HG03354 (cell line): Measurements from ENCODE around the gene MAPK7.

ENCODE experiments used
- ATAC-seq: cut with Tn5 transposase; IDR thresholded peaks from one replicate; pipeline ENCODE4 v1.9.1; 2021; ENCODE audit warnings: mild to moderate bottlenecking; ENCODE audit not compliant: unreplicated experiment, poor library complexity, severe bottlenecking

MAPK7 gene

GRCh38 chr17:19377602-19378415 lies 489 bp upstream of the MAPK7 start:
- peak; percentile 92 for ATAC-seq

- ATAC-seq: no peak
These were observed 1.2 kb downstream of the MAPK7 start for GRCh38 chr17:19379361-19380065.

- no peak for ATAC-seq
These were observed 2.4 kb downstream of the MAPK7 start for GRCh38 chr17:19380481-19381301.

GRCh38 chr17:19381361-19381740 lies 3.1 kb downstream of the MAPK7 start:
- no peak for ATAC-seq

GRCh38 chr17:19381741-19382444 lies 3.6 kb downstream of the MAPK7 start:
- no peak for ATAC-seq

GRCh38 chr17:19382531-19383444 lies 4.5 kb downstream of the MAPK7 start:
- no peak for ATAC-seq

GRCh38 chr17:19383681-19384470 lies 5.6 kb downstream of the MAPK7 start:
- ATAC-seq: no peak

- ATAC-seq: no peak
These were observed 6.6 kb downstream of the MAPK7 start for GRCh38 chr17:19384723-19385391.

- ATAC-seq: no peak
These were observed 7.3 kb downstream of the MAPK7 start for GRCh38 chr17:19385521-19385983.

GRCh38 chr17:19386051-19386929 lies 8.0 kb downstream of the MAPK7 start:
- no peak for ATAC-seq

- ATAC-seq: no peak
These were observed 8.9 kb downstream of the MAPK7 start, which contains the start of gene MFAP4 for GRCh38 chr17:19386974-19387920. Gene MFAP4 (minus strand): TSS chr17:19387190. CDS start chr17:19387155, 35 bp downstream.

- no peak for ATAC-seq
These were observed 9.7 kb downstream of the MAPK7 start for GRCh38 chr17:19387921-19388521.

- ATAC-seq: no peak
These were observed 10.8 kb downstream of the MAPK7 start for GRCh38 chr17:19388791-19389785.

- no peak for ATAC-seq
These were observed 12.7 kb downstream of the MAPK7 start for GRCh38 chr17:19390951-19391350.
